Fibroblast of villous mesenchyme (primary cell): Measurements from ENCODE around the gene PMEL. TPM values are rescaled to one million over a fixed set of nuclear protein-coding genes. Genes with fewer than 3 reads are reported as not detected.

Source experiments
- DNase-seq: peaks from one replicate; pipeline ENCODE4 v3.0.0-alpha.2; 2010; ENCODE audit warnings: low read depth
- H3K4me3 ChIP-seq: 2 replicates; pipeline ENCODE4 v1.5.1; 2011; ENCODE audit warnings: low read depth, mild to moderate bottlenecking, low read length
- CTCF ChIP-seq: IDR thresholded peaks from 2 replicates; pipeline ENCODE4 v1.5.1; 2012; ENCODE audit warnings: low read depth, mild to moderate bottlenecking, low read length; ENCODE audit not compliant: insufficient read depth
- total RNA-seq: library from RNA; depleted of rRNA; stranded (reverse); fragments of >200 nt; gene quantifications from 2 replicates; pipeline ENCODE4 v1.2.3, GENCODE V29; 2012

PMEL gene
- total RNA-seq, 1 donor: 1.3 TPM

GRCh38 chr12:55933799-55934742 lies 31.8 kb downstream of the PMEL start:
- H3K4me3 ChIP-seq: no peak overlapping the region
- TF ChIP-seq CTCF: no peak
- no peak for DNase-seq

DNA sequence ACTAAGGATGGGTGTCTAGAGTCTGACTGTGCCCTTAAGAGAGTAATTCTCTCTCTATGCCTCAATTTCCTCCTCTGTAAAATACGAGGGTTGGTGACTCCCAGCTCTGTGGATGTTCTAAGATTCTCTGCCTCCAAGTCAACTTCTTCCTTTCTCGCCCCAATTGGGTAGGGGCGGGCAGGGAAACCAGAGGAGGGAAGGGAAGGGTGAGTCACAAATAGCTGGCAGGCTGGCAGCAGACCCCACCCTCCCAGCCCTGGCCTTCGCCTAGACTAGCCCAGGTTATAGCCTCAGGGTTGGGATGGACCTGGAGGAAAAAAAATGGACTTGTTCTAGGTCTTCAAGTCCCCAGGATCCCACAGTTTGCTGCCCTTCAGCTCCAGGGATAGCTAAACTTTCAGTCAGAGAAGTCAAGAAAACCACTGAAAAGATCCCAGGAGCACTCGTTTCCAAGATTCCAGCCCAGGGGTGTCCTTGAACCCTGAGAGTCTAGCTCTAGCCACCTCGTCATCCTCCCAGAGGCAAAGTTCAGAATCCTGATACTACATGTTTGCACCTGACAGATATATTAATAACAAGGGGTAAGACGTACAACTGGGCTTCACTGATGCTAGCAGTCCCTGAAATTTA lies 32.6 kb downstream of the PMEL start:
- H3K4me3 ChIP-seq: no peak overlapping the region
- no peak for TF ChIP-seq CTCF
- DNase-seq: no peak

DNA sequence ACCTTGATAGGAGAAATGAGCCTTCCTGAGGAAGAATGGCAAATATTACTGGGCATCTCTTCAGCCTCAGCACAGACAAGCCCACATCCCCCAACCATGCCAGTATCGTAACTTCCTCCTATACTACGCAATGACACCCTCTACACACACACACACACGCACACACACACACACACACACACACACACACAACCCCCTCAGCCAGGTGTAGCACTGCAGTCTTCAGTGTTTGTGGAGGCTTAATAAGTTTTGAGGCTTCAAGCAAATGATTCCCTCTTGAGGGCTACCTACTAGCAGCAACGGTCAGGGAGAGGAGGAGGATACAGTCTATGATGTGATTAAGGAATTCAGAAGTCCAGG lies 33.3 kb downstream of the PMEL start:
- no peak for DNase-seq
- no peak for TF ChIP-seq CTCF
- peak overlapping the region; percentile 83 for H3K4me3 ChIP-seq

GRCh38 chr12:55931780-55932550 lies 33.9 kb downstream of the PMEL start:
- no peak for TF ChIP-seq CTCF
- peak; percentile 39 for DNase-seq
- H3K4me3 ChIP-seq: peak overlapping the region; percentile 83

DNA sequence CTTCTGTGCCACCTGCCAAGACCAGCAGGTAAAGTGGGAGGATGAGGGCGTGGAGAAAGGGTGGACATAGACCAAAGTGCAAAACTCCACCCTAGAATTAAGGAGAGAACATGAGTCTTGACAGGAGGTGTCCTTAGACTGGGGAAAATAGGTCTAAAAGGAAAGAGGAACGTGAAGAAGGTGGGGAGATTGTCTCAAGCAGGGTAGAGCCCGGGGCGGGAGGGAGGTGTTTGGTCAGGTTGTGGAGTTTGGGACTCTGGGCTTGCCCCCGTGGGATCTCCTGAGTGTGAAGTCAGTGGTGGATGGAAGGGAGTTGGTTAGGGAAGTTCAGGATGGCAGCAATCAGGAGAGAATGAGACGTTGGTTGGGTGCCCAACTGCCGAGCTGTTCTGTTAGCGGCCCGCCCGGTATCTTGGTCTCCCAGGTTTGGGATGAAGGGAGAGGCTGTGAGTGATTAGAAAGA lies 34.5 kb downstream of the PMEL start:
- DNase-seq: no peak
- no peak for TF ChIP-seq CTCF
- peak overlapping the region; percentile 83 for H3K4me3 ChIP-seq

DNA sequence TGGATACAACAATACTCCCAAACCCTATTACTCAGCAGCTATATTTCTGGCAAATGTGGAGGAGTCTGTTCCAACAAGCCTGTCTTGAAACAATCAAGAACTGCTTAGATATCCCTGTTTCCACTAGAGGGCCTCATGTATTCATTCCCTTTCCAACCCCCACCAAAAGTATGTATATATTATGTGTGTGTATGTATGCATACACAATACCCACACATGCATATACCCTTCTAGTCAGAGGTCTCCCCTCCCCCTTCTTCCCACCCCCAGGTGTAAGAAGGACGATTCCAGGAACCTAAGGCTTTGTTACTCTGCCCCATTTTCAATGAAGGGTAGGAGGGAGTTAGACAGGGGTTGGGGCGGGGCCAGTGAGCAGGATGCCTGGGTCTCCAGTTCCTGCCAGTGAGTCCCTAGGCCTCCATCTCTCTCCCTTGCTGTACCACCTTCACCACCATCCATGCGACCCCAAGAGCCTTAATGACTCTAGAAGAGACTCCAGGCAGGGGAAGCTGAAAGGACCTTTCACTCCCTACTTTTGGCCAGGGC lies 35.0 kb downstream of the PMEL start, which contains the start of gene DGKA:
DGKA (plus strand) TSS at position 392 of the 546 bp plus-strand sequence. CDS start 5,342 bp downstream, outside the sequence.
- peak; percentile 62 for TF ChIP-seq CTCF
- DNase-seq: peak; percentile 73

More for the DNA sequence above, 35.0 kb downstream of the PMEL start, which contains the start of gene DGKA:
- peak within 1 kb of the TSS; percentile 83 for H3K4me3 ChIP-seq
